HCT116 (cell line): Measurements from ENCODE around the gene KIAA1671. TPM values are rescaled to one million over a fixed set of nuclear protein-coding genes. Genes with fewer than 3 reads are reported as not detected.

ENCODE experiments used
- ATAC-seq: fragments of 200-7000 bp; cut with Tn5 transposase; 2 replicates; pipeline ENCODE4 v1.9.1; 2020; ENCODE audit warnings: mild to moderate bottlenecking, moderate library complexity
- BruUV-seq: library from RNA; stranded (reverse); fragments of 400-500 nt; replicated peaks from 2 replicates; lab custom pipeline; 2021; lab: Mats Ljungman, UMichigan
- CTCF ChIA-PET: fragments of 300-600 bp; sonication (Branson Sonifier 250); formaldehyde crosslinking; loops from one replicate; lab custom pipeline; 2021; ENCODE audit warnings: antibody characterized with exemption; lab: Charles Lee
- POLR2A ChIA-PET: fragments of 300-600, 350-600 bp; sonication (Branson Sonifier 250); formaldehyde crosslinking; loops from one replicate; lab custom pipeline; 2021; ENCODE audit warnings: antibody characterized with exemption; lab: Charles Lee
- RAD21 ChIA-PET, 2 experiments: fragments of 300-600 bp; sonication (Branson Sonifier 250); formaldehyde crosslinking; loops; one replicate each; lab custom pipeline; 2023; ENCODE audit warnings: low total read pairs in 2 of 2; ENCODE audit not compliant: uncharacterized antibody in 2 of 2, unreplicated experiment in 2 of 2, low non-redundant PET in 1 of 2; lab: Charles Lee
- DNase-seq: peaks from one replicate; pipeline ENCODE4 v3.0.0-alpha.2; 2010; ENCODE audit warnings: low read depth, low spot score
- H2AFZ ChIP-seq: fragments of 200-600 bp; shearing (Covaris generic), sonication (generic); 2 replicates; pipeline ENCODE4 v1.6.1; 2017; ENCODE audit warnings: low read depth, mixed run types, mixed read lengths, antibody characterized with exemption, low read length; ENCODE audit not compliant: poor library complexity, severe bottlenecking
- H3K27ac ChIP-seq: 2 replicates; pipeline ENCODE4 v1.5.1; 2012; ENCODE audit warnings: low read depth, low read length
- H3K27me3 ChIP-seq: fragments of 200-600 bp; sonication (generic); 2 replicates; pipeline ENCODE4 v1.6.1; 2016; ENCODE audit warnings: mixed run types, low read length, mixed read lengths; ENCODE audit not compliant: insufficient read depth
- H3K36me3 ChIP-seq, 2 experiments: fragments of 200-500 bp in 1 of 2; fragments of 200-600 bp in 1 of 2; sonication (Bioruptor generic) in 1 of 2; sonication (generic) in 1 of 2; 2 replicates each; pipeline versions ENCODE4 v1.5.1 to v1.6.1; 2014 to 2016; ENCODE audit warnings: low read length in 2 of 2, inconsistent platforms in 1 of 2, mixed read lengths in 1 of 2, mixed run types in 1 of 2; ENCODE audit not compliant: insufficient read depth in 2 of 2, control insufficient read depth in 1 of 2
- H3K4me1 ChIP-seq, 2 experiments: fragments of 200-600 bp in 1 of 2; sonication (generic) in 1 of 2; 2 replicates each; pipeline versions ENCODE4 v1.5.1 to v1.6.1; 2012 to 2017; ENCODE audit warnings: low read length in 2 of 2, inconsistent platforms in 1 of 2, mild to moderate bottlenecking in 1 of 2, mixed read lengths in 1 of 2, mixed run types in 1 of 2, moderate library complexity in 1 of 2; ENCODE audit not compliant: insufficient read depth in 2 of 2, control insufficient read depth in 1 of 2
- H3K4me2 ChIP-seq: fragments of 200-600 bp; sonication (generic); 2 replicates; pipeline ENCODE4 v1.6.1; 2017; ENCODE audit warnings: mixed run types, low read length, mixed read lengths
- H3K4me3 ChIP-seq, 2 experiments: fragments of 200-600 bp in 1 of 2; sonication (generic) in 1 of 2; replicated peaks in 1 of 2; 2 replicates each; pipeline ENCODE4 v1.5.1; 2011 to 2016; ENCODE audit warnings: low read length in 2 of 2, control low read depth in 1 of 2, low read depth in 1 of 2, mild to moderate bottlenecking in 1 of 2, mixed read lengths in 1 of 2, mixed run types in 1 of 2
- H3K79me2 ChIP-seq: fragments of 200-600 bp; sonication (generic); 2 replicates; pipeline ENCODE4 v1.6.1; 2017; ENCODE audit warnings: mild to moderate bottlenecking, mixed run types, low read length, moderate library complexity, mixed read lengths; ENCODE audit not compliant: insufficient read depth
- H3K9ac ChIP-seq: fragments of 200-600 bp; sonication (generic); 2 replicates; pipeline ENCODE4 v1.6.1; 2016; ENCODE audit warnings: low read length, mixed read lengths
- H3K9me2 ChIP-seq: fragments of 200-600 bp; sonication (generic), shearing (Covaris generic); 2 replicates; pipeline ENCODE4 v1.6.1; 2017; ENCODE audit warnings: mixed run types, mild to moderate bottlenecking, moderate library complexity; ENCODE audit not compliant: insufficient read depth
- H3K9me3 ChIP-seq, 2 experiments: fragments of 200-500 bp in 1 of 2; fragments of 200-600 bp in 1 of 2; sonication (Bioruptor generic) in 1 of 2; sonication (generic) in 1 of 2; 2 replicates each; pipeline ENCODE4 v1.6.1; 2014 to 2017; ENCODE audit warnings: low read length in 2 of 2, mixed read lengths in 2 of 2, inconsistent platforms in 1 of 2, low read depth in 1 of 2, mild to moderate bottlenecking in 1 of 2, mixed run types in 1 of 2, moderate library complexity in 1 of 2; ENCODE audit not compliant: control insufficient read depth in 1 of 2, insufficient read depth in 1 of 2
- H4K20me1 ChIP-seq: fragments of 200-600 bp; sonication (generic), shearing (Covaris generic); 2 replicates; pipeline ENCODE4 v1.6.1; 2017; ENCODE audit warnings: mixed run types, mild to moderate bottlenecking, moderate library complexity; ENCODE audit not compliant: insufficient read depth
- CBX3 ChIP-seq: IDR thresholded peaks from 2 replicates; pipeline ENCODE4 v1.6.1; 2012; ENCODE audit warnings: low read depth
- CEBPB ChIP-seq: IDR thresholded peaks from 2 replicates; pipeline ENCODE4 v1.6.1; 2012; ENCODE audit warnings: low read depth
- EGR1 ChIP-seq: IDR thresholded peaks from 2 replicates; pipeline ENCODE4 v1.6.1; 2012; ENCODE audit warnings: low read depth
- POLR2A ChIP-seq: IDR thresholded peaks from 2 replicates; pipeline ENCODE4 v1.7.0; 2011; ENCODE audit warnings: borderline replicate concordance; ENCODE audit not compliant: insufficient read depth, insufficient read length; ENCODE audit errors: extremely low read depth
- RAD21 ChIP-seq: IDR thresholded peaks from 2 replicates; pipeline ENCODE4 v1.6.1; 2012; ENCODE audit warnings: low read depth, mild to moderate bottlenecking
- SIN3A ChIP-seq: IDR thresholded peaks from 2 replicates; pipeline ENCODE4 v1.6.1; 2012; ENCODE audit warnings: low read depth
- SRF ChIP-seq: IDR thresholded peaks from 2 replicates; pipeline ENCODE4 v1.6.1; 2012; ENCODE audit warnings: low read depth
- ZBTB33 ChIP-seq: IDR thresholded peaks from 2 replicates; pipeline ENCODE4 v1.6.1; 2011; ENCODE audit warnings: mild to moderate bottlenecking, low read length, moderate library complexity; ENCODE audit not compliant: insufficient replicate concordance; ENCODE audit errors: extremely low read depth
- ZNF274 ChIP-seq: fragments of 200-500 bp; sonication (Bioruptor generic); IDR thresholded peaks from 2 replicates; pipeline ENCODE4 v1.6.1; 2014; ENCODE audit warnings: mild to moderate bottlenecking, low read depth, low read length, inconsistent platforms
- intact Hi-C: fragments of 100-400 bp; cut with micrococcal nuclease; formaldehyde crosslinking; loops from 2 replicates; pipeline ENCODE4 v1.10.0; 2022
- total RNA-seq: library from RNA; stranded (reverse); gene quantifications from one replicate; pipeline ENCODE4 v1.2.1, GENCODE V29; 2021; ENCODE audit not compliant: unreplicated experiment
- TF ChIP-seq, protein P1 (sequence below): IDR thresholded peaks from 2 replicates; pipeline ENCODE4 v1.6.1; 2012
- TF ChIP-seq, protein P2 (sequence below), 3 experiments: fragments of 200-600 bp in 1 of 3; sonication (generic) in 1 of 3; IDR thresholded peaks in 2 of 3; conservative IDR thresholded peaks in 1 of 3; 2 replicates each; pipeline ENCODE4 v1.5.1; 2012 to 2017; ENCODE audit warnings: low read depth in 2 of 3, low read length in 2 of 3, antibody characterized with exemption in 1 of 3, borderline replicate concordance in 1 of 3, control low read depth in 1 of 3, mild to moderate bottlenecking in 1 of 3, mixed read lengths in 1 of 3, mixed run types in 1 of 3, moderate library complexity in 1 of 3; ENCODE audit not compliant: insufficient read depth in 1 of 3
- TF ChIP-seq, protein P3 (sequence below): IDR thresholded peaks from 2 replicates; pipeline ENCODE4 v1.6.1; 2012

KIAA1671 gene
- total RNA-seq, 1 experiment from 2014 or later: 36.8 TPM

DNA sequence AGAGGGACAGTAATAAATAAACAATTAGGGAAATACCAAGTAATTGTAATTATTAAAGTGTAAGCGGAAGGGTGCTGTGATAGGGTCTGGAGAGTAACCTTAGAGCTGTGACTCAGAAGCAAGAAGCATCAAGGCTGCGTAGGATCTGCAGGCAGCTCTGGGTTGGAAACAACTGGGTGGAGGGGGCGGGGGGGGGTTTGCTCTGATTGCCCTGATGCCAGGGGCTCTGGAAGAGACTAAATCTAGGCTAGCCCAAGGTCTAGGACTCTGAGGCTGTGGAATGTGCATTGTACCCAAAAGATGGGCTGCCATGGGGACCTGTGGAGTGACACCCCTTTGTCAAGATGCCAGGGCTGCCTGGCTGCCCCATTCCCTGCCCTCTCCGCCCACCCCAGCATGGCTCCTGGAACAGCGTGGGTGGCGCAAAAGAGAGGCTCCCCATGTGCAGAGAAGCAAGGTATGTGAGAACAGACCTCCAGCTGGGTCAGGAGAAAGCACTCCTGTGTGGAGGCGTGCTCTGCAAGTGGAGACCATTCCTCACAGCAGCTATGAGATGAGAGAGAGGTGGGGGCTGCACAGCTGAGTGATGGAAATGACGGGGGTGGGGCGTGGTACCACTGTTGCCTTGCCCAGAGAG is 146.0 kb downstream of the KIAA1671 start:
- Histone ChIP-seq H3K9ac (no peak overlapping the region), H4K20me1 (no peaks in the 10 kb centered on the region), H3K4me2 (no peak overlapping the region)
- BruUV-seq: no TSS peak
- CTCF ChIA-PET: no interaction called here
- TF ChIP-seq, protein P1, sequence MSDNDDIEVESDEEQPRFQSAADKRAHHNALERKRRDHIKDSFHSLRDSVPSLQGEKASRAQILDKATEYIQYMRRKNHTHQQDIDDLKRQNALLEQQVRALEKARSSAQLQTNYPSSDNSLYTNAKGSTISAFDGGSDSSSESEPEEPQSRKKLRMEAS: no peak
- TF ChIP-seq CBX3 (no peak), SIN3A (no peak), ZBTB33 (no peak), RAD21 (no peak), POLR2A (no peak), SRF (no peak), ZNF274 (no peak), CEBPB (no peak), EGR1 (no peak)
- TF ChIP-seq, protein P2, sequence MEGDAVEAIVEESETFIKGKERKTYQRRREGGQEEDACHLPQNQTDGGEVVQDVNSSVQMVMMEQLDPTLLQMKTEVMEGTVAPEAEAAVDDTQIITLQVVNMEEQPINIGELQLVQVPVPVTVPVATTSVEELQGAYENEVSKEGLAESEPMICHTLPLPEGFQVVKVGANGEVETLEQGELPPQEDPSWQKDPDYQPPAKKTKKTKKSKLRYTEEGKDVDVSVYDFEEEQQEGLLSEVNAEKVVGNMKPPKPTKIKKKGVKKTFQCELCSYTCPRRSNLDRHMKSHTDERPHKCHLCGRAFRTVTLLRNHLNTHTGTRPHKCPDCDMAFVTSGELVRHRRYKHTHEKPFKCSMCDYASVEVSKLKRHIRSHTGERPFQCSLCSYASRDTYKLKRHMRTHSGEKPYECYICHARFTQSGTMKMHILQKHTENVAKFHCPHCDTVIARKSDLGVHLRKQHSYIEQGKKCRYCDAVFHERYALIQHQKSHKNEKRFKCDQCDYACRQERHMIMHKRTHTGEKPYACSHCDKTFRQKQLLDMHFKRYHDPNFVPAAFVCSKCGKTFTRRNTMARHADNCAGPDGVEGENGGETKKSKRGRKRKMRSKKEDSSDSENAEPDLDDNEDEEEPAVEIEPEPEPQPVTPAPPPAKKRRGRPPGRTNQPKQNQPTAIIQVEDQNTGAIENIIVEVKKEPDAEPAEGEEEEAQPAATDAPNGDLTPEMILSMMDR (IDR thresholded peaks at IDR 0.05 in 2 of 3, conservative IDR thresholded peaks at IDR 0.05 in 1 of 3; ENCODE audit: borderline replicate concordance in 1 of 3, insufficient read depth in 1 of 3, low read depth in 2 of 3, low read length in 2 of 3): no peak
- TF ChIP-seq, protein P3, sequence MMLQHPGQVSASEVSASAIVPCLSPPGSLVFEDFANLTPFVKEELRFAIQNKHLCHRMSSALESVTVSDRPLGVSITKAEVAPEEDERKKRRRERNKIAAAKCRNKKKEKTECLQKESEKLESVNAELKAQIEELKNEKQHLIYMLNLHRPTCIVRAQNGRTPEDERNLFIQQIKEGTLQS: no peak
- TF ChIP-seq, all 23 proteins: peak for 0
- no peak for ATAC-seq
- Histone ChIP-seq H3K36me3 (no peaks in the 10 kb centered on the region), H3K9me3 (no peaks in the 10 kb centered on the region), H2AFZ (no peak overlapping the region), H3K27me3 (no peaks in the 10 kb centered on the region), H3K4me1 (no peaks in the 10 kb centered on the region), H3K4me3 (no peak overlapping the region), H3K9me2 (no peaks in the 10 kb centered on the region), H3K79me2 (no peaks in the 10 kb centered on the region), H3K27ac (no peak overlapping the region)
- DNase-seq: no peak
- intact Hi-C loops: no loop called here
- RAD21 ChIA-PET: no interaction called here
- POLR2A ChIA-PET: no interaction called here
